Measurements from ENCODE around the gene CLEC17A. TPM values are rescaled to one million over a fixed set of nuclear protein-coding genes. Genes with fewer than 3 reads are reported as not detected.

CLEC17A gene
- total and polyA plus RNA-seq, 11 donors: 0.10 TPM; not detected in 10

- Histone ChIP-seq H3K4me1 (peaks cover 0 to 39% (median 18%) of the 10 kb centered on the region in 12 donors), H3K9me3 (no peaks in the 10 kb centered on the region), H3K36me3 (peaks cover 0 to 9% (median 0%) of the 10 kb centered on the region in 9 donors), H3K27ac (peak overlapping the region in 10 of 12 donors; percentile 11 to 72 (median 59)), H3K4me3 (no peak overlapping the region), H3K27me3 (no peaks in the 10 kb centered on the region)
- peak; percentile 28 to 66 (median 40) for ATAC-seq
- peak in 1 of 5 donors; percentile 55 for DNase-seq
- whole genome bisulfite sequencing, 4 donors: 34 to 49% (median 37%) methylated on average over 6 to 7 of the region's 7 CpGs
- intact Hi-C loops (cut with DNase I): no loop called here
- TF ChIP-seq POLR2A (IDR thresholded peaks at IDR 0.05): no peak
- no peak for TF ChIP-seq CTCF (IDR thresholded peaks at IDR 0.05)
These were observed 40.1 kb upstream of the CLEC17A start for GRCh38 chr19:14542711-14543328.

- H3K27ac ChIP-seq: no peak overlapping the region
- no peaks in the 10 kb centered on the region for H3K27me3 ChIP-seq
- ATAC-seq (no peak), DNase-seq (no peak)
- intact Hi-C loops (cut with DNase I): no loop called here
- peaks cover 0 to 36% (median 18%) of the 10 kb centered on the region in 12 donors for H3K4me1 ChIP-seq
- H3K36me3 ChIP-seq: peaks cover 0 to 14% (median 5%) of the 10 kb centered on the region in 9 donors
- WGBS, 4 donors: 71 to 81% (median 75%) methylated on average over 4 to 5 of the region's 5 CpGs
- no peak overlapping the region for H3K4me3 ChIP-seq
- no peak for TF ChIP-seq CTCF (IDR thresholded peaks at IDR 0.05)
- no peak for TF ChIP-seq POLR2A (IDR thresholded peaks at IDR 0.05)
- H3K9me3 ChIP-seq: no peaks in the 10 kb centered on the region
These were observed 38.8 kb upstream of the CLEC17A start for GRCh38 chr19:14544047-14544446.

GRCh38 chr19:14544977-14545715 is 37.7 kb upstream of the CLEC17A start:
- TF ChIP-seq POLR2A (IDR thresholded peaks at IDR 0.05): no peak
- no peak for TF ChIP-seq CTCF (IDR thresholded peaks at IDR 0.05)
- Histone ChIP-seq H3K36me3 (peaks cover 0 to 24% (median 6%) of the 10 kb centered on the region in 9 donors), H3K4me1 (peaks cover 0 to 39% (median 20%) of the 10 kb centered on the region in 12 donors), H3K4me3 (no peak overlapping the region), H3K27ac (peak overlapping the region in 2 of 12 donors; percentile 20 to 54), H3K27me3 (no peaks in the 10 kb centered on the region), H3K9me3 (no peaks in the 10 kb centered on the region)
- peak; percentile 72 to 84 (median 76) for ATAC-seq
- peak; percentile 56 to 86 (median 83) for DNase-seq
- WGBS, 4 donors: 56 to 78% (median 67%) methylated on average over 21 of the region's 21 CpGs
- intact Hi-C loops (cut with DNase I): no loop called here

- ATAC-seq (peak in 1 of 4 donors; percentile 10), DNase-seq (no peak)
- H3K27me3 ChIP-seq: no peaks in the 10 kb centered on the region
- TF ChIP-seq POLR2A (IDR thresholded peaks at IDR 0.05) (no peak), CTCF (IDR thresholded peaks at IDR 0.05) (no peak)
- intact Hi-C loops (cut with DNase I): no loop called here
- peak overlapping the region in 2 of 12 donors; percentile 10 to 54 for H3K27ac ChIP-seq
- H3K9me3 ChIP-seq: no peaks in the 10 kb centered on the region
- WGBS, 4 donors: 74 to 82% (median 78%) methylated on average over 7 to 9 of the region's 9 CpGs
- H3K36me3 ChIP-seq: peaks cover 0 to 26% (median 6%) of the 10 kb centered on the region in 9 donors
- H3K4me3 ChIP-seq: no peak overlapping the region
- peaks cover 0 to 45% (median 23%) of the 10 kb centered on the region in 12 donors for H3K4me1 ChIP-seq
These were observed 37.2 kb upstream of the CLEC17A start for GRCh38 chr19:14545716-14546082.

Measured in heart left ventricle (tissue), 16 donors.